Heart left ventricle (tissue), 16 donors: ENCODE results near the gene OTOP3. TPM values are rescaled to one million over a fixed set of nuclear protein-coding genes. Genes with fewer than 3 reads are reported as not detected.
"Not testable (repeated sequence)": the region's sequence is repeated elsewhere in the genome, so short reads cannot be mapped to it uniquely, and the experiment has no call there.

Source experiments
- ATAC-seq, 4 donors: fragments of 200-7000 bp; cut with Tn5 transposase; one replicate each; pipeline ENCODE4 v1.9.1; 2020 to 2022; ENCODE audit warnings: moderate library complexity in 4 of 4, mild to moderate bottlenecking in 3 of 4, moderate number of reproducible peaks in 1 of 4
- DNase-seq, 5 donors: peaks; one replicate each; pipeline ENCODE4 v3.0.0-alpha.2; 2020
- H3K27ac ChIP-seq, 12 donors: fragments of 200-600 bp; sonication (generic) in 4 of 12; one replicate each; pipeline versions ENCODE4 v1.5.0 to v1.8.0; 2016 to 2022; ENCODE audit warnings: mild to moderate bottlenecking in 2 of 12
- H3K27me3 ChIP-seq, 9 donors: fragments of 200-600 bp; sonication (generic) in 2 of 9; one replicate each; pipeline versions ENCODE4 v1.5.1 to v1.8.0; 2016 to 2022; ENCODE audit warnings: mild to moderate bottlenecking in 3 of 9
- H3K36me3 ChIP-seq, 9 donors: fragments of 200-600 bp; sonication (generic) in 2 of 9; one replicate each; pipeline versions ENCODE4 v1.5.0 to v1.8.0; 2018 to 2022; ENCODE audit warnings: mild to moderate bottlenecking in 2 of 9
- H3K4me1 ChIP-seq, 12 donors: fragments of 200-600 bp; sonication (generic) in 4 of 12; one replicate each; pipeline versions ENCODE4 v1.5.0 to v1.8.0; 2016 to 2022; ENCODE audit warnings: mild to moderate bottlenecking in 3 of 12
- H3K4me3 ChIP-seq, 12 donors: fragments of 200-600 bp; sonication (generic) in 4 of 12; one replicate each; pipeline versions ENCODE4 v1.5.0 to v1.8.0; 2017 to 2022; ENCODE audit warnings: mild to moderate bottlenecking in 9 of 12, moderate library complexity in 4 of 12
- H3K9me3 ChIP-seq, 12 donors: fragments of 200-600 bp; sonication (generic) in 4 of 12; one replicate each; pipeline versions ENCODE4 v1.5.0 to v1.8.0; 2016 to 2022; ENCODE audit warnings: mild to moderate bottlenecking in 1 of 12
- POLR2A ChIP-seq, 2 donors: fragments of 450-650 bp; IDR thresholded peaks; one replicate each; pipeline ENCODE4 v1.6.1; 2017; ENCODE audit warnings: antibody characterized with exemption in 2 of 2, mild to moderate bottlenecking in 2 of 2, moderate library complexity in 2 of 2
- WGBS, 4 donors: extraction: QIAGEN DNeasy Blood & Tissue Kit in 2 of 4; methylation state at CpG; one replicate each; pipeline versions ENCODE4 v1.1.5 to v1.1.7; 2013 to 2018; 5-methylcytosine and 5-hydroxymethylcytosine counted together
- intact Hi-C, 10 donors: fragments of 100-400 bp; cut with DNase I; formaldehyde crosslinking; loops; one replicate each; pipeline versions ENCODE4 v1.11.1 to v1.14.2; 2022
- polyA plus RNA-seq, 2 donors: library from polyadenylated mRNA; stranded (reverse); fragments of 200-250 nt; gene quantifications; one replicate each; pipeline ENCODE4 v1.2.3, GENCODE V29; 2013
- total RNA-seq, 9 donors: library from RNA; depleted of rRNA in 2 of 9; stranded (reverse); fragments of >200 nt in 2 of 9; fragmentation: NEBNext Ultra II Directional in 3 of 9; extraction: Animal tissue kit (Norgen Biotek cat#: 25700) in 3 of 9; gene quantifications; one replicate each; pipeline versions ENCODE4 v1.1.0 to v1.2.4, GENCODE V29; 2016 to 2023
- TF ChIP-seq, protein P1 (sequence below), 12 donors: fragments of 200-600 bp; sonication (generic) in 4 of 12; IDR thresholded peaks; one replicate each; pipeline versions ENCODE4 v1.5.0 to v1.8.0; 2018 to 2022; ENCODE audit warnings: antibody characterized with exemption in 12 of 12, mild to moderate bottlenecking in 5 of 12
- donor health status: ischemic (EF 13 %, LVEDD 7.1; RV severe dilation, severe dysfunction).
- donor health status: healthy with polysubstance abuse.
- donor health status: DM: no; HTN: yes; CAD: no.
- donor health status: DM: no; HTN: no; CAD: no.
- donor health status: ischemic (EF 25% LVEDD 6.9; RV normal size, moderate dysfunction).
- donor health status: ischemic (EF 25% LVEDD 5.7; RV mildly dilated, moderate dysfunction).
- donor health status: healthy.
- donor health status: DM: yes; HTN: yes; CAD: no.
- donor health status: ischemic (EF 35%, LVEDD 5.7; RV mildly dilated, moderate dysfunction).
- donor health status: nonischemic (EF 11% LVEDD 7.7; RV severe dilation, severe dysfunction).
- donor health status: DM: yes; HTN: yes; CAD: no.
- donor health status: PGD.
- donor health status: ischemic (EF 29% LVEDD 5.4; RV normal size, mild dysfunction).
- donor health status: nonischemic (EF 23%, LVEDD 6.1; RV moderate dilation, normal function).

Gene OTOP3
- total and polyA plus RNA-seq, 11 donors, result not detected

DNA sequence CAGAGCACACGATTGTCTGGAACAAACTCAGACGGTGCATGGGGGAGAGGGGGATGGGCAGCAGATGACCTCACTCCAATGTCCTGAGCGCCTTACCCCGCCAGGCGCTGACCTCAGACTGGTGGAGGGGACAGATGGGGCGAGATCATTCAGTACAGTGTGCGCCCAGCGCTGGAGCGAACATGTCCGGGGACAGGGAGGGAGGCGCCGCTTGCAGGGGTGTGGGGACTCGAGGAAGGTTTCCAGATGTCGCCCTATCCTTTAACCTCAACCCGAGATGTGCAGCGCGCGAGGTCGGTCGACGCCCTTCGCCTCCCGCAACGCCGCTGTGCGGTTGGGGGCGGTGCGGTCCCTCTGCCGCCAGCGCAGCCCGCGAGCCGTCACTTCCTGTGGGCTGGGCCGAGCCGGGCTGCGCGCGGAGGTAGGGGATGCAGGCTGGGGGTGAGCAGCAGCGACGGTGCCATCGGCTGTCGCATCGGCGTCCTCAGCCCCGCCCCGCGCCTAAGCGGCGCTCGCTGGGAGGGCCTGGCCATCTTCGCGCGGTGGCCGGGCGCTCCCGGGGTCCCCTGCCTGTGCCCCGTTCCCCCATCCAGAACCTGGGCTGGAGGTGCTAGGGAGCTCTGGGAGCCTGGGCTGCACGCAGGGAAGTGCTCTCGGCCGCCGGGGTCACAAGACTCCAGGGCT, 46.4 kb downstream of the OTOP3 start:
- peak; percentile 76 to 90 (median 84) for DNase-seq
- peaks cover 6 to 27% (median 20%) of the 10 kb centered on the region in 12 donors for H3K4me1 ChIP-seq
- H3K27me3 ChIP-seq, result peaks cover 0 to 12% (median 0%) of the 10 kb centered on the region in 9 donors
- intact Hi-C loops, result loop anchor here in 4 of 10 donors (2.0 to 10.0 kb wide), 5 partner anchors 31 to 203 kb away; partner anchors contain the start of genes ATP5PD (in 1 of the 4), KCTD2 (in 1 of the 4), MRPL58 (in 1 of the 4) and SUMO2 (in 1 of the 4)
- peak overlapping the region; percentile 83 to 95 (median 90) for H3K27ac ChIP-seq
- no peaks in the 10 kb centered on the region for H3K9me3 ChIP-seq
- WGBS, 4 donors, result 0 to 1% (median 0%) methylated on average over 42 to 61 of the region's 61 CpGs
- TF ChIP-seq, protein P1, sequence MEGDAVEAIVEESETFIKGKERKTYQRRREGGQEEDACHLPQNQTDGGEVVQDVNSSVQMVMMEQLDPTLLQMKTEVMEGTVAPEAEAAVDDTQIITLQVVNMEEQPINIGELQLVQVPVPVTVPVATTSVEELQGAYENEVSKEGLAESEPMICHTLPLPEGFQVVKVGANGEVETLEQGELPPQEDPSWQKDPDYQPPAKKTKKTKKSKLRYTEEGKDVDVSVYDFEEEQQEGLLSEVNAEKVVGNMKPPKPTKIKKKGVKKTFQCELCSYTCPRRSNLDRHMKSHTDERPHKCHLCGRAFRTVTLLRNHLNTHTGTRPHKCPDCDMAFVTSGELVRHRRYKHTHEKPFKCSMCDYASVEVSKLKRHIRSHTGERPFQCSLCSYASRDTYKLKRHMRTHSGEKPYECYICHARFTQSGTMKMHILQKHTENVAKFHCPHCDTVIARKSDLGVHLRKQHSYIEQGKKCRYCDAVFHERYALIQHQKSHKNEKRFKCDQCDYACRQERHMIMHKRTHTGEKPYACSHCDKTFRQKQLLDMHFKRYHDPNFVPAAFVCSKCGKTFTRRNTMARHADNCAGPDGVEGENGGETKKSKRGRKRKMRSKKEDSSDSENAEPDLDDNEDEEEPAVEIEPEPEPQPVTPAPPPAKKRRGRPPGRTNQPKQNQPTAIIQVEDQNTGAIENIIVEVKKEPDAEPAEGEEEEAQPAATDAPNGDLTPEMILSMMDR (IDR thresholded peaks at IDR 0.05), result peak in 5 of 12 donors; percentile 7 to 29 (median 23)
- TF ChIP-seq POLR2A (IDR thresholded peaks at IDR 0.05), result peak in 1 of 2 donors; percentile 77
- no peaks in the 10 kb centered on the region for H3K36me3 ChIP-seq
- ATAC-seq, result peak; percentile 86 to 95 (median 94)
- peak overlapping the region; percentile 45 to 94 (median 68) for H3K4me3 ChIP-seq

- WGBS, 4 donors, result 24 to 45% (median 32%) methylated on average over 12 to 14 of the region's 14 CpGs
- Histone ChIP-seq H3K4me1 (peaks cover 6 to 29% (median 21%) of the 10 kb centered on the region in 12 donors), H3K27me3 (peaks cover 0 to 12% (median 0%) of the 10 kb centered on the region in 9 donors), H3K27ac (peak overlapping the region; percentile 83 to 95 (median 90)), H3K4me3 (peak overlapping the region; percentile 45 to 94 (median 68))
- H3K9me3 ChIP-seq, DNase-seq, H3K36me3 ChIP-seq: not testable (repeated sequence)
- ATAC-seq, result peak in 2 of 4 donors; percentile 1 to 5
- intact Hi-C loops, result loop anchor here in 4 of 10 donors (2.0 to 10.0 kb wide), 5 partner anchors 30 to 202 kb away; partner anchors contain the start of genes ATP5PD (in 1 of the 4), KCTD2 (in 1 of the 4), MRPL58 (in 1 of the 4) and SUMO2 (in 1 of the 4)
Measured at GRCh38 chr17:74982663-74983313, 47.1 kb downstream of the OTOP3 start.

- no peak for TF ChIP-seq POLR2A (IDR thresholded peaks at IDR 0.05)
- TF ChIP-seq, protein P1 (IDR thresholded peaks at IDR 0.05), result no peak
- WGBS, 4 donors, result 95 to 99% (median 97%) methylated on average over 3 of the region's 3 CpGs
- Histone ChIP-seq H3K4me3 (no peak overlapping the region), H3K27me3 (peaks cover 0 to 9% (median 0%) of the 10 kb centered on the region in 9 donors), H3K4me1 (peaks cover 6 to 49% (median 40%) of the 10 kb centered on the region in 12 donors), H3K27ac (no peak overlapping the region), H3K36me3 (no peaks in the 10 kb centered on the region), H3K9me3 (no peaks in the 10 kb centered on the region)
- ATAC-seq (no peak), DNase-seq (no peak)
- intact Hi-C loops, result loop anchor here in 3 of 10 donors (5.0 to 10.0 kb wide), 3 partner anchors 46 to 199 kb away; partner anchors contain the start of gene SUMO2 (in 1 of the 3)
Measured at GRCh38 chr17:74986206-74986576, 50.5 kb downstream of the OTOP3 start.

- DNase-seq (peak; percentile 97 to 99 (median 97)), ATAC-seq (peak; percentile 87 to 95 (median 91))
- Histone ChIP-seq H3K9me3 (no peaks in the 10 kb centered on the region), H3K4me3 (peak within 1 kb of the TSS; percentile 63 to 92 (median 84)), H3K27me3 (no peaks in the 10 kb centered on the region), H3K4me1 (peaks cover 3 to 48% (median 29%) of the 10 kb centered on the region in 12 donors), H3K27ac (peak within 1 kb of the TSS; percentile 92 to 99 (median 96)), H3K36me3 (peaks cover 0 to 3% (median 0%) of the 10 kb centered on the region in 9 donors)
- peak; percentile 96 to 100 for TF ChIP-seq POLR2A (IDR thresholded peaks at IDR 0.05)
- TF ChIP-seq, protein P1 (IDR thresholded peaks at IDR 0.05), result peak in 1 of 12 donors; percentile 5
- WGBS, 4 donors, result 0 to 1% (median 0%) methylated on average over 21 to 51 of the region's 51 CpGs
- intact Hi-C loops, result loop anchor here in 4 of 10 donors (1.0 to 10.0 kb wide), 4 partner anchors 25 to 197 kb away; partner anchors contain the start of genes MRPL58 (in 1 of the 4) and SUMO2 (in 1 of the 4)
Measured at GRCh38 chr17:74987418-74987908, 51.8 kb downstream of the OTOP3 start, which contains the start of gene CDR2L. TSS of gene CDR2L (plus strand) at chr17:74987632. CDS start at chr17:74988044, 412 bp downstream.
